IPS-20b (cell line): ENCODE data around the gene BTBD6.
A peak's percentile ranks its signal among the peaks of the same experiment; 100 is the strongest.
"Not testable (repeated sequence)": the region's sequence is repeated elsewhere in the genome, so short reads cannot be mapped to it uniquely, and the experiment has no call there.

Source experiments
- H3K27ac ChIP-seq: one replicate; pipeline ENCODE4 v1.5.1; 2013; ENCODE audit warnings: low read length
- H3K27me3 ChIP-seq: 2 replicates; pipeline ENCODE4 v1.6.1; 2013; ENCODE audit warnings: mild to moderate bottlenecking, low read length, inconsistent platforms; ENCODE audit not compliant: insufficient read depth
- H3K36me3 ChIP-seq: 2 replicates; pipeline ENCODE4 v1.6.1; 2013; ENCODE audit warnings: low read depth, mild to moderate bottlenecking, inconsistent platforms, low read length, moderate library complexity; ENCODE audit not compliant: insufficient read depth
- H3K4me1 ChIP-seq: 2 replicates; pipeline ENCODE4 v1.6.1; 2013; ENCODE audit warnings: mild to moderate bottlenecking, control low read depth, inconsistent platforms, low read length, moderate library complexity; ENCODE audit not compliant: insufficient read depth
- H3K4me3 ChIP-seq: 2 replicates; pipeline ENCODE4 v1.5.1; 2013; ENCODE audit warnings: mild to moderate bottlenecking, low read length, inconsistent platforms
- H3K9ac ChIP-seq: 2 replicates; pipeline ENCODE4 v1.6.1; 2013; ENCODE audit warnings: low read depth, mild to moderate bottlenecking, inconsistent platforms, low read length, moderate library complexity
- H3K9me3 ChIP-seq: 2 replicates; pipeline ENCODE4 v1.6.1; 2013; ENCODE audit warnings: mild to moderate bottlenecking, low read depth, low read length, inconsistent platforms; ENCODE audit not compliant: insufficient read depth

Gene BTBD6

DNA sequence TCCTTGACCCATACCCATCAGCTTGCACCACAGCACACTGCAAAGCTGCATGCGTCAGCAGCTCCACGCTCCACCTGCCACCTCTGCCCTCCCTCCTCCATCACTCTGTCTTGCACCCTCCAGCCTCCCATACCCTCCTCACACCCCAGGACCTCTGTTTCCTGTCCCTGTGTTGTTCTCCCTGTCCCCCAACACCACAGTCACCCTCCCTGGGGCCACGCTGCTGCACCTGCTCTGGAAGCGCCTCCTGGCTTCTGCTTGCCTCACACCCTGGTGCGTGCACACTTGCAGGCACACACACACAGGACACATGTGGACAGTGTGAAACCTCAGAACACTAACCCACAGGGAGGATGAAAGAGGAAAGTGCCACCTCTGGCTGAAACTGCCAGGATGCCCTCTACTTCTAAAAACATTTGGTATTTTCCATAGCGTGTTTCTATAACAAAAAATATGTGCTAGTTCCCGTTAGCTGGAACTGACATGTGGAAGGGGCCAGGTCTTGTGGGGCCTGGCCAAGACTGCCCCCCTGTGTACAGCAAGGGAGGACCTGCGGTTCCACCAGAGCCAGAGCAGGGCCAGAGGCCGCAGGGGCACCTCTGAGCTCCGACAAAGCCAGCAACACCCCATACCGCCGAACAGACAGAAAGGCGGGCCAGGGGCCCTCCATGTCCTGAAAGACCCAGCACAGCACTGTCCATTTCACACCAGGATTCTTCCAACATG lies 42.5 kb downstream of the BTBD6 start:
- Histone ChIP-seq H3K36me3 (no peaks in the 10 kb centered on the region), H3K4me1 (no peaks in the 10 kb centered on the region), H3K27ac (no peak overlapping the region), H3K9me3 (no peaks in the 10 kb centered on the region), H3K9ac (no peak overlapping the region), H3K4me3 (no peak overlapping the region), H3K27me3 (no peaks in the 10 kb centered on the region)

- H3K9me3 ChIP-seq = no peaks in the 10 kb centered on the region
- H3K4me3 ChIP-seq = no peak overlapping the region
These were observed 44.7 kb downstream of the BTBD6 start for GRCh38 chr14:105292826-105293711.

GRCh38 chr14:105294142-105294597 lies 45.8 kb downstream of the BTBD6 start:
- no peak overlapping the region for H3K9ac ChIP-seq
- H3K27ac ChIP-seq = no peak overlapping the region
- H3K4me3 ChIP-seq = no peak overlapping the region
- H3K27me3 ChIP-seq = peaks cover 2% of the 10 kb centered on the region; the same call in 1 of the 2 replicates
- H3K4me1 ChIP-seq = no peaks in the 10 kb centered on the region
- no peaks in the 10 kb centered on the region for H3K36me3 ChIP-seq
- H3K9me3 ChIP-seq = no peaks in the 10 kb centered on the region

More at GRCh38 chr14:105292826-105293711, 44.7 kb downstream of the BTBD6 start:
- H3K27me3 ChIP-seq = no peaks in the 10 kb centered on the region
- no peak overlapping the region for H3K9ac ChIP-seq
- H3K27ac ChIP-seq = no peak overlapping the region
- H3K4me1 ChIP-seq = no peaks in the 10 kb centered on the region
- H3K36me3 ChIP-seq = no peaks in the 10 kb centered on the region

- not testable (repeated sequence) for H3K9me3 ChIP-seq, H3K4me3 ChIP-seq, H3K4me1 ChIP-seq, H3K9ac ChIP-seq, H3K27ac ChIP-seq, H3K36me3 ChIP-seq
- H3K27me3 ChIP-seq = peaks cover 12% of the 10 kb centered on the region
These were observed 49.0 kb downstream of the BTBD6 start for GRCh38 chr14:105297311-105297710.

DNA sequence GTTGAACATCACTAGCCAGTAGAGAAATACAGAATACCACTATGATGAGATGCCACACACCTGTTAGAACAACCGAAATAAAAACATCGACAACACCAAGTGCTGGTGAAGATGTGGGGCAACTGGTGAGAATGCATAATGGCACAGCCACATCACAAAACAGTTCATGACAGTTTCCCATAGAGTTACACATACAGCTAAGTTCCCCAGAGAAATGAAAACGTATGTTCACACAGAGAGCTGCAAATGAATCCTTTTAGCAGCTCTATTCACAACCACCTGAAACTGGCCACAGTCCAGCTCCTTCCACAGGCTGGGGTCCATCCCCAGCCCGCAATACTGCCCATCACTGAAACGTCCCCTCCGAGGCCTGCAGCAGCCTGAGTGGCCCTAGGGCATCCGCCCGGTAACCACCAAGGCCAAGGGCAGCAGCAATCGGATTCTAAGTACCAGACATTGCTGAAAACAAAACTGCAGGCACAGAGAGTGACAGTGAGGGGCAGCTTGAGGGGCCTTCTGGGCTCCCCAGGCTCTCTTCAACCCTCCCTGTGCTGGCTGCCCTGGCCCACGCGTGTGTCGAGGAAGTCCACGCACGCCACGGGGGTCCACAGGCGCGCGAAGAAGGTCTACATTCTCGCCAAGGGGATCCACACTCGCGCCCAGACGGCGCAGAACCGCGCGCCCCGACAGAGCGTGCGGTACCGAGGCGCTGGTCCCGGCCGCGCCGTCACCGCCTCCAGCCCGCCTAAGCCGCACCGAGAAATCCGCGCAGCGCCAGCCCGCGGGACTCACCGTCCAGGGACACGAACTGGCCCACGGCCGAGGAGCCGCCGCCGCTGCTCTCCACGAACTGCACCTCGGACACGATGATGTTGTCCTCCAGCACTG lies 51.6 kb downstream of the BTBD6 start:
- Histone ChIP-seq H3K27ac (no peak overlapping the region), H3K9ac (peak overlapping the region; percentile 79; the same call in 1 of the 2 replicates), H3K36me3 (no peaks in the 10 kb centered on the region), H3K4me1 (no peaks in the 10 kb centered on the region), H3K27me3 (peaks cover 12% of the 10 kb centered on the region), H3K4me3 (peak overlapping the region; percentile 81), H3K9me3 (no peaks in the 10 kb centered on the region)
